Smooth muscle cell (in vitro differentiated cells): Measurements from ENCODE around the gene ADH5. TPM values are rescaled to one million over a fixed set of nuclear protein-coding genes. Genes with fewer than 3 reads are reported as not detected.

ENCODE experiments used
- DNase-seq: peaks from one replicate; lab custom pipeline; 2025; ENCODE audit not compliant: unreplicated experiment; lab: John Stamatoyannopoulos, UW
- H2AFZ ChIP-seq: fragments of 200-600 bp; sonication (generic); 2 replicates; pipeline ENCODE4 v1.6.0; 2016; ENCODE audit warnings: antibody characterized with exemption, low read depth, mild to moderate bottlenecking
- H3F3A ChIP-seq: fragments of 200-600 bp; sonication (generic); 2 replicates; pipeline ENCODE4 v1.6.0; 2017; ENCODE audit warnings: antibody characterized with exemption, low read depth
- H3K27ac ChIP-seq: fragments of 200-600 bp; sonication (generic); 2 replicates; pipeline ENCODE4 v1.5.1; 2016; ENCODE audit warnings: low read depth, mild to moderate bottlenecking
- H3K27me3 ChIP-seq: fragments of 200-600 bp; sonication (generic); 2 replicates; pipeline ENCODE4 v1.6.1; 2016; ENCODE audit warnings: low read depth, mild to moderate bottlenecking
- H3K36me3 ChIP-seq: fragments of 200-600 bp; sonication (generic); 2 replicates; pipeline ENCODE4 v1.5.1; 2016; ENCODE audit warnings: low read depth
- H3K4me1 ChIP-seq: fragments of 200-600 bp; sonication (generic); 2 replicates; pipeline ENCODE4 v1.5.1; 2016; ENCODE audit warnings: low read depth
- H3K4me2 ChIP-seq: fragments of 200-600 bp; sonication (generic); 2 replicates; pipeline ENCODE4 v1.6.0; 2016; ENCODE audit warnings: mild to moderate bottlenecking
- H3K4me3 ChIP-seq: fragments of 200-600 bp; sonication (generic); 2 replicates; pipeline ENCODE4 v1.5.1; 2016; ENCODE audit warnings: mild to moderate bottlenecking
- H3K79me2 ChIP-seq: fragments of 200-600 bp; sonication (generic); 2 replicates; pipeline ENCODE4 v1.6.0; 2016; ENCODE audit warnings: low read depth, mild to moderate bottlenecking
- H3K9ac ChIP-seq: fragments of 200-600 bp; sonication (generic); 2 replicates; pipeline ENCODE4 v1.6.0; 2016; ENCODE audit warnings: low read depth
- H3K9me3 ChIP-seq: fragments of 200-600 bp; sonication (generic); replicated peaks from 2 replicates; pipeline ENCODE4 v1.5.1; 2016; ENCODE audit warnings: low read depth
- H4K20me1 ChIP-seq: fragments of 200-600 bp; sonication (generic); 2 replicates; pipeline ENCODE4 v1.6.0; 2016; ENCODE audit warnings: low read depth
- WGBS: methylation state at CpG from one replicate; pipeline ENCODE4 v1.1.7; 2016; ENCODE audit warnings: low lambda C conversion rate; 5-methylcytosine and 5-hydroxymethylcytosine counted together
- polyA plus RNA-seq: library from polyadenylated mRNA; unstranded; fragments of >200 nt; fragmentation: Nextera tagmentation; extraction: Ambion mirVana; gene quantifications from 2 replicates; pipeline ENCODE4 v1.2.1, GENCODE V29; 2016
- total RNA-seq: library from RNA; depleted of rRNA; stranded (reverse); fragments of >200 nt; gene quantifications from 2 replicates; pipeline ENCODE4 v1.2.3, GENCODE V29; 2014
- TF ChIP-seq, protein P1 (sequence below): fragments of 200-600 bp; sonication (generic); IDR thresholded peaks from 2 replicates; pipeline ENCODE4 v1.5.1; 2017; ENCODE audit warnings: borderline replicate concordance, mild to moderate bottlenecking, antibody characterized with exemption; ENCODE audit not compliant: insufficient read depth, poor library complexity, severe bottlenecking

Gene ADH5
- total RNA-seq: 128 and 132 TPM in 2 replicates
- polyA plus RNA-seq: 137 and 150 TPM in 2 replicates

DNA sequence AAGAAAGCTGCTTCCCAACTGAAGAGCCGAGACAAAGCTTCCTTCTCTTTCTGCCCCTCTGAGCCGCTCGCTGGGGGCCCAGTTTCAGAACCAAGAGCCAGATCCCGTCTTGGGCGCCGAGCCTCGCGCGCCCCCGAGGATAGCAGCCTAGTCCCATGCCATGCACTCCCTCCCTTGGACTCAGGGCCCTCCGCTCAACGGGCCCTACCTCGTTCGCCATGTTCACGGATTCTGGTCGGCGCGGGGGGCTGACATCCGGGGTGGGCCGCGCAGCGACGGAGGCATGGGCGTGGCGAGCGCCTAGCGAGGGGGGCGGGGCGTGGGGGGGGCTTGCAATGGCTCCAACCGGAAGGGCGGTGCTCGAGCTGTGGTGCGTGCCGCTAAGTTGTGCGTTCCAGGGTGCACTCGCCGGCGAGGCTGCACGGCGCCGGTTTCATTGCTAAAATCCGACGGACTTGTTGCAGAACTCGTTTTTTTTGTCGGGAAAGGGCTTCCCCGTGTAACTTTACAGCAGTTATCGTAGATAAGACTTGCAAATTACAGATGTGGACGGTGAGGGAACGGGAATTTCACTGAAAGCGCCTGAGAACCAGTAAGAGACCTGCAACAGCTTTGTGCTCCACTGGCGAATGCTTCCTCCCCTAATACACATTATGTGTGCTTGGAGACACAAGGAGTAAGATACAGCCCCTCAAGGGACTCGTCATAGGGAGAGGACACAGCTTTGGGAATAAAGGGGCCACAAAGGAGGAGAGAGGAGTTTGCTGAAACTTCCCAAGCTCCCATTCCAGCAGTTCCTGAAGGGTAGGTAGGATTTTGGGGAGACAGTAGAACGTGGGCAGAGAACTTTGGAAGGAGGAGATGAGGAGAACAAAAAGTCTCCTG, at the start of gene ADH5:
ADH5 (minus strand) TSS at position 308 of the 885 bp plus-strand sequence; CDS start at position 220, 88 bp downstream.
- TF ChIP-seq, protein P1, sequence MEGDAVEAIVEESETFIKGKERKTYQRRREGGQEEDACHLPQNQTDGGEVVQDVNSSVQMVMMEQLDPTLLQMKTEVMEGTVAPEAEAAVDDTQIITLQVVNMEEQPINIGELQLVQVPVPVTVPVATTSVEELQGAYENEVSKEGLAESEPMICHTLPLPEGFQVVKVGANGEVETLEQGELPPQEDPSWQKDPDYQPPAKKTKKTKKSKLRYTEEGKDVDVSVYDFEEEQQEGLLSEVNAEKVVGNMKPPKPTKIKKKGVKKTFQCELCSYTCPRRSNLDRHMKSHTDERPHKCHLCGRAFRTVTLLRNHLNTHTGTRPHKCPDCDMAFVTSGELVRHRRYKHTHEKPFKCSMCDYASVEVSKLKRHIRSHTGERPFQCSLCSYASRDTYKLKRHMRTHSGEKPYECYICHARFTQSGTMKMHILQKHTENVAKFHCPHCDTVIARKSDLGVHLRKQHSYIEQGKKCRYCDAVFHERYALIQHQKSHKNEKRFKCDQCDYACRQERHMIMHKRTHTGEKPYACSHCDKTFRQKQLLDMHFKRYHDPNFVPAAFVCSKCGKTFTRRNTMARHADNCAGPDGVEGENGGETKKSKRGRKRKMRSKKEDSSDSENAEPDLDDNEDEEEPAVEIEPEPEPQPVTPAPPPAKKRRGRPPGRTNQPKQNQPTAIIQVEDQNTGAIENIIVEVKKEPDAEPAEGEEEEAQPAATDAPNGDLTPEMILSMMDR: no peak
- Histone ChIP-seq H3K4me1 (peaks cover 26% of the 10 kb centered on the region), H3K4me3 (peak within 1 kb of the TSS; percentile 91), H3K27me3 (no peaks in the 10 kb centered on the region), H2AFZ (peak within 1 kb of the TSS; percentile 83), H3K27ac (peak within 1 kb of the TSS; percentile 85), H3F3A (peaks cover 5% of the 10 kb centered on the region), H3K79me2 (peaks cover 60% of the 10 kb centered on the region), H3K36me3 (peaks cover 10% of the 10 kb centered on the region), H4K20me1 (peaks cover 25% of the 10 kb centered on the region), H3K9ac (peak within 1 kb of the TSS; percentile 90), H3K4me2 (peak within 1 kb of the TSS; percentile 89), H3K9me3 (no peaks in the 10 kb centered on the region)
- DNase-seq: peak; percentile 72
- under 1% methylated on average over 47 of the region's 53 CpGs for WGBS

DNA sequence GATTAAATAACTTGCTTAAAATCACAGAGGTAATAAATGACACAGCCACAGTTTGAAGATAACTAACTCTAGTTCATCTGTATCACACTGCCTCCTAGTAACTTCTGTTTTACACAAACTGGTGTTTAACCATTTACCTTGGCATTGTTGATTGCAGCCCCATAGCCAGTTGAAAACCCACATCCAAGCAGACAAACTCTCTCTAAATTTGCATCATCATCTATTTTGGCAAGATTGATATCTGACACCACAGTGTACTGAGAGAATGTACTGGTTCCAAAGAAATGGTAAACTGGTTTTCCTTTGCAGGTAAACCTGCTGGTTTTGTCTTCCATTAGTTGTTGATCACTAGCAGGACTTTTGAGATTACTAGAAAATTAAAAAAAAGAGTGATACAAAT, 47.7 kb upstream of the ADH5 start:
- TF ChIP-seq, protein P1: no peak
- DNase-seq: no peak

DNA sequence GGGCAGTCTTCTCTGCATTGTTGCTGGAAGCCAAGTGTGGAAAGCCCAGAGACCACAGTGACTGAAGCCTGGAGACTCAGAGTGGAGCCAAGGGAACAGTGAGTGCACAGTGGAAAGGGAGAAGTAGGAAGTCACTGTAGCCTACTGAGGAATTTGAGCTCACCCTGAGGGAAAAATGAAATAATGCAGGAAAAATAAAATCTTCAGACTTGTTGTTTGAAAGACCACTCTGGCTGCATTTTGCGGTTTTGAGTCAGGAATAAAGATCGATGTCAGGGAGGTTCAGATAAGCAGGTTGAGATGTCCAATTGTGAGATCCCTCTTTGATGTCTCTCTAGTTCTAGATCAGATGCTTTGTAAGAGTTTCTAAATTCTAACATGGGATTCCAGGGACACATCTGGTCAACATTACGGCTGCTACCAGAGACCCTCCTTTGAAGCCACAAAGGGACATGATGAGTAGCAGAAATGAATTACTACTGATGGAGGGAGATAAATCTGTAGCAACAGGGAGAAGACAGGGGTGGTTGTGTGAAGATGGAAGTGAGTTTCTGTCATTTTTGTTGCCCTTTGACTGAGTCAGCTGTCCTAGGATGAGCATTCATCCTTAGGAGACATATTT, 47.1 kb upstream of the ADH5 start:
- Histone ChIP-seq H3K79me2 (no peaks in the 10 kb centered on the region), H3K9ac (no peak overlapping the region), H3K27ac (no peak overlapping the region), H3K4me3 (no peak overlapping the region), H3K27me3 (no peaks in the 10 kb centered on the region), H3F3A (no peaks in the 10 kb centered on the region), H2AFZ (no peak overlapping the region), H4K20me1 (no peaks in the 10 kb centered on the region), H3K9me3 (no peaks in the 10 kb centered on the region), H3K4me1 (no peaks in the 10 kb centered on the region), H3K36me3 (no peaks in the 10 kb centered on the region), H3K4me2 (no peak overlapping the region)
- TF ChIP-seq, protein P1: no peak
- DNase-seq: no peak
- 58% methylated on average over 3 of the region's 3 CpGs for WGBS

More for the DNA sequence above, 47.7 kb upstream of the ADH5 start:
- Histone ChIP-seq H3K27me3 (no peaks in the 10 kb centered on the region), H3K4me3 (no peak overlapping the region), H3K36me3 (no peaks in the 10 kb centered on the region), H4K20me1 (no peaks in the 10 kb centered on the region), H3K4me2 (no peak overlapping the region), H3K9me3 (no peaks in the 10 kb centered on the region), H3K9ac (no peak overlapping the region), H3K27ac (no peak overlapping the region), H2AFZ (no peak overlapping the region), H3F3A (no peaks in the 10 kb centered on the region), H3K4me1 (no peaks in the 10 kb centered on the region), H3K79me2 (no peaks in the 10 kb centered on the region)
